HG02870 (cell line): ENCODE results near the gene C16orf74.

ENCODE experiments used
- ATAC-seq: cut with Tn5 transposase; IDR thresholded peaks from one replicate; pipeline ENCODE4 v1.9.1; 2021; ENCODE audit warnings: mild to moderate bottlenecking, moderate library complexity; ENCODE audit not compliant: unreplicated experiment

The C16orf74 gene

GRCh38 chr16:85659805-85660511 is 90.9 kb downstream of the C16orf74 start:
- ATAC-seq: no peak

GRCh38 chr16:85659336-85659735 is 91.6 kb downstream of the C16orf74 start:
- no peak for ATAC-seq

GRCh38 chr16:85658504-85659326 is 92.2 kb downstream of the C16orf74 start:
- no peak for ATAC-seq

DNA sequence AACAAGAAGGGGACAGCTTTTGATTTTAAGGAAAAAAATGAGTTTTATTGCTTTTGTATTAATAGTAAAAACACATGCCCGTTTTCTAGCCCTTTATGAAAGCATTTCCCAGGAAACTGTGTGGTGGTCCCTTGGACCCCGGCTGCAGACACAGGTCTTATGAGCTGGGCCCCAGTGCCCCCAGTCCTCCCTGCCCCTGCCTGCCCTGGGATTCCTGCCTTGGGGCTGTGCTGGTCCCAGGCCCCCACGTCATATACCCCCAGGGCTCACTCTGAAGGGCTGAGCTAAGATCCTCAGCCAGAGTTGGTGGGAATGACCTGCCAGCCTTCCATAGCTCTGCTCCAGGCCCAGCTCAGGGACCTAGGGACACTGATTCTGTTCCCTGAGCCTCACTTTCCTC is 92.9 kb downstream of the C16orf74 start:
- ATAC-seq: no peak
